OCI-LY3 (cell line): ENCODE data around the gene RAET1L.

Source experiments
- EZH2phosphoT487 ChIP-seq: fragments of 200-600 bp; shearing (Covaris generic); IDR thresholded peaks from 2 replicates; pipeline ENCODE4 v1.6.1; 2018; ENCODE audit warnings: antibody characterized with exemption, mixed run types, low read depth
- TF ChIP-seq, protein P1 (sequence below): fragments of 200-600, 300-600 bp; sonication (generic); IDR thresholded peaks from 2 replicates; pipeline ENCODE4 v1.5.1; 2014; ENCODE audit warnings: antibody characterized with exemption, low read length, low read depth

DNA sequence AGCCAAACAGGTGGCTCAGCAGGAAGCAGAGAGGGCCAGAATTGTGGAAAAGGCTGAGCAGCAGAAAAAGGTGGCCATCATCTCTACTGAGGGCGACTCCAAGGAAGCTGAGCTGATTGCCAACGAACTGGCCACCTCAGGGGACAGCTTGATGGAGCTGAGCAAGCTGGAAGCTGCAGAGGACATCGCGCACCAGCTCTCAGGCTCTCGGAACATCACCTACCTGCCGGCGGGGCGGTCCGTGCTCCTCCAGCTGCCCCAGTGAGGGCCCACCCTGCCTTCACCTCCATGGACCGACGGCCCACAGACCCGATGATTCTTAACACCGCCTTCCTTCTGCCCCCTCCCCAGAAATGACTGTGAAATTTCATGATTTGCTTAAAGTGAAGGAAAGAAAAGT is 17.8 kb upstream of the RAET1L start:
- TF ChIP-seq, protein P1, sequence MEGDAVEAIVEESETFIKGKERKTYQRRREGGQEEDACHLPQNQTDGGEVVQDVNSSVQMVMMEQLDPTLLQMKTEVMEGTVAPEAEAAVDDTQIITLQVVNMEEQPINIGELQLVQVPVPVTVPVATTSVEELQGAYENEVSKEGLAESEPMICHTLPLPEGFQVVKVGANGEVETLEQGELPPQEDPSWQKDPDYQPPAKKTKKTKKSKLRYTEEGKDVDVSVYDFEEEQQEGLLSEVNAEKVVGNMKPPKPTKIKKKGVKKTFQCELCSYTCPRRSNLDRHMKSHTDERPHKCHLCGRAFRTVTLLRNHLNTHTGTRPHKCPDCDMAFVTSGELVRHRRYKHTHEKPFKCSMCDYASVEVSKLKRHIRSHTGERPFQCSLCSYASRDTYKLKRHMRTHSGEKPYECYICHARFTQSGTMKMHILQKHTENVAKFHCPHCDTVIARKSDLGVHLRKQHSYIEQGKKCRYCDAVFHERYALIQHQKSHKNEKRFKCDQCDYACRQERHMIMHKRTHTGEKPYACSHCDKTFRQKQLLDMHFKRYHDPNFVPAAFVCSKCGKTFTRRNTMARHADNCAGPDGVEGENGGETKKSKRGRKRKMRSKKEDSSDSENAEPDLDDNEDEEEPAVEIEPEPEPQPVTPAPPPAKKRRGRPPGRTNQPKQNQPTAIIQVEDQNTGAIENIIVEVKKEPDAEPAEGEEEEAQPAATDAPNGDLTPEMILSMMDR: no peak
- no peak for TF ChIP-seq EZH2phosphoT487
